ENCODE measurements around the gene FOSB. TPM values are rescaled to one million over a fixed set of nuclear protein-coding genes. Genes with fewer than 3 reads are reported as not detected.

FOSB gene
- total RNA-seq, 1 experiment from 2014 or later = 2.3 TPM

DNA sequence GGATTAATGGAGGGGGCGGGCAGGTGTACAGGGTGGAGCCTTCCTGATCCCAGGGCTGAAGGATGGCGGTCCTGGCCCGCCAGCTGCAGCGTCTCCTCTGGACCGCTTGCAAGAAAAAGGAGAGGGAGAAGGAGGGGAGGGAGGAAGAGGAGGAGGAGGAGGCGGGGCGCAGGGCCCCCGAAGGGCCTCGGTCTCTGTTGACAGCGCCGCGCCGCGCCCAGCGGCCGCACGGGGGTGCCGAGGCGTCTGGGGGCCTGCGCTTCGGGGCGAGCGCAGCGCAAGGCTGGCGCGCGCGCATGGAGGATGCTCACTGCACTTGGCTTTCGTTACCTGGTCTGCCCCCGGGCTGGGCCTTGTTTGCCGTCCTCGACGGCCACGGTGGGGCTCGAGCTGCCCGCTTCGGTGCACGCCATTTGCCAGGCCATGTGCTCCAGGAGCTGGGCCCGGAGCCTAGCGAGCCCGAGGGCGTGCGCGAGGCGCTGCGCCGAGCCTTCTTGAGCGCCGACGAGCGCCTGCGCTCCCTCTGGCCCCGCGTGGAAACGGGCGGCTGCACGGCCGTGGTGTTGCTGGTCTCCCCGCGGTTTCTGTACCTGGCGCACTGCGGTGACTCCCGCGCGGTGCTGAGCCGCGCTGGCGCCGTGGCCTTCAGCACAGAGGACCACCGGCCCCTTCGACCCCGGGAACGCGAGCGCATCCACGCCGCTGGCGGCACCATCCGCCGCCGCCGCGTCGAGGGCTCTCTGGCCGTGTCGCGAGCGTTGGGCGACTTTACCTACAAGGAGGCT, 30.8 kb downstream of the FOSB start, which contains the start of gene PPM1N (continued):
- TF ChIP-seq E2F5 (CRISPR knock-in tag; IDR thresholded peaks at IDR 0.05) (peak; percentile 84; the same call in 1 of the 2 replicates), CREB1 (CRISPR knock-in tag; IDR thresholded peaks at IDR 0.05) (peak; percentile 50; the same call in 1 of the 2 replicates), MLX (CRISPR knock-in tag; IDR thresholded peaks at IDR 0.05) (peak; percentile 89; the same call in 1 of the 2 replicates), ATF1 (CRISPR knock-in tag; IDR thresholded peaks at IDR 0.05) (peak; percentile 93), FOXK1 (CRISPR knock-in tag; IDR thresholded peaks at IDR 0.05) (peak; percentile 92), ESRRA (CRISPR knock-in tag; IDR thresholded peaks at IDR 0.05; ENCODE audit: borderline replicate concordance) (peak; percentile 93; the same call in 1 of the 2 replicates), ELF4 (CRISPR knock-in tag; IDR thresholded peaks at IDR 0.05; ENCODE audit: low read depth) (peak; percentile 65; the same call in 1 of the 2 replicates), TEAD1 (CRISPR knock-in tag; IDR thresholded peaks at IDR 0.05) (peak; percentile 65; the same call in 1 of the 2 replicates), ZNF416 (CRISPR knock-in tag; IDR thresholded peaks at IDR 0.05) (no peak), PRDM15 (CRISPR knock-in tag; IDR thresholded peaks at IDR 0.05) (peak; percentile 51; the same call in 1 of the 2 replicates), MYBL2 (CRISPR knock-in tag; IDR thresholded peaks at IDR 0.05) (peak; percentile 10; the same call in 1 of the 2 replicates), ZNF263 (CRISPR knock-in tag; IDR thresholded peaks at IDR 0.05; ENCODE audit: low read depth) (0 out of 2 replicates have a peak, but pooled peaks have one; percentile 2), ZNF396 (CRISPR knock-in tag; IDR thresholded peaks at IDR 0.05; ENCODE audit: borderline replicate concordance) (no peak), NR2C2 (CRISPR knock-in tag; IDR thresholded peaks at IDR 0.05) (peak; percentile 30; the same call in 1 of the 2 replicates), SP1 (CRISPR knock-in tag; conservative IDR thresholded peaks at IDR 0.05) (peak; percentile 53; the same call in 1 of the 2 replicates), FOXP1 (CRISPR knock-in tag; IDR thresholded peaks at IDR 0.05; ENCODE audit: borderline replicate concordance) (peak; percentile 95), PRRX2 (CRISPR knock-in tag; IDR thresholded peaks at IDR 0.05) (no peak), ERG (CRISPR knock-in tag; IDR thresholded peaks at IDR 0.05) (no peak), ETV6 (CRISPR knock-in tag; IDR thresholded peaks at IDR 0.05) (peak; percentile 83), CREM (CRISPR knock-in tag; IDR thresholded peaks at IDR 0.05) (peak; percentile 80)
- TF ChIP-seq, protein P1, sequence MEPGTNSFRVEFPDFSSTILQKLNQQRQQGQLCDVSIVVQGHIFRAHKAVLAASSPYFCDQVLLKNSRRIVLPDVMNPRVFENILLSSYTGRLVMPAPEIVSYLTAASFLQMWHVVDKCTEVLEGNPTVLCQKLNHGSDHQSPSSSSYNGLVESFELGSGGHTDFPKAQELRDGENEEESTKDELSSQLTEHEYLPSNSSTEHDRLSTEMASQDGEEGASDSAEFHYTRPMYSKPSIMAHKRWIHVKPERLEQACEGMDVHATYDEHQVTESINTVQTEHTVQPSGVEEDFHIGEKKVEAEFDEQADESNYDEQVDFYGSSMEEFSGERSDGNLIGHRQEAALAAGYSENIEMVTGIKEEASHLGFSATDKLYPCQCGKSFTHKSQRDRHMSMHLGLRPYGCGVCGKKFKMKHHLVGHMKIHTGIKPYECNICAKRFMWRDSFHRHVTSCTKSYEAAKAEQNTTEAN (CRISPR knock-in tag; IDR thresholded peaks at IDR 0.05) = no peak
- TF ChIP-seq, protein P2, sequence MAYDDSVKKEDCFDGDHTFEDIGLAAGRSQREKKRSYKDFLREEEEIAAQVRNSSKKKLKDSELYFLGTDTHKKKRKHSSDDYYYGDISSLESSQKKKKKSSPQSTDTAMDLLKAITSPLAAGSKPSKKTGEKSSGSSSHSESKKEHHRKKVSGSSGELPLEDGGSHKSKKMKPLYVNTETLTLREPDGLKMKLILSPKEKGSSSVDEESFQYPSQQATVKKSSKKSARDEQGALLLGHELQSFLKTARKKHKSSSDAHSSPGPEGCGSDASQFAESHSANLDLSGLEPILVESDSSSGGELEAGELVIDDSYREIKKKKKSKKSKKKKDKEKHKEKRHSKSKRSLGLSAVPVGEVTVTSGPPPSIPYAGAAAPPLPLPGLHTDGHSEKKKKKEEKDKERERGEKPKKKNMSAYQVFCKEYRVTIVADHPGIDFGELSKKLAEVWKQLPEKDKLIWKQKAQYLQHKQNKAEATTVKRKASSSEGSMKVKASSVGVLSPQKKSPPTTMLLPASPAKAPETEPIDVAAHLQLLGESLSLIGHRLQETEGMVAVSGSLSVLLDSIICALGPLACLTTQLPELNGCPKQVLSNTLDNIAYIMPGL (CRISPR knock-in tag; IDR thresholded peaks at IDR 0.05) = peak; percentile 90
- TF ChIP-seq, protein P3, sequence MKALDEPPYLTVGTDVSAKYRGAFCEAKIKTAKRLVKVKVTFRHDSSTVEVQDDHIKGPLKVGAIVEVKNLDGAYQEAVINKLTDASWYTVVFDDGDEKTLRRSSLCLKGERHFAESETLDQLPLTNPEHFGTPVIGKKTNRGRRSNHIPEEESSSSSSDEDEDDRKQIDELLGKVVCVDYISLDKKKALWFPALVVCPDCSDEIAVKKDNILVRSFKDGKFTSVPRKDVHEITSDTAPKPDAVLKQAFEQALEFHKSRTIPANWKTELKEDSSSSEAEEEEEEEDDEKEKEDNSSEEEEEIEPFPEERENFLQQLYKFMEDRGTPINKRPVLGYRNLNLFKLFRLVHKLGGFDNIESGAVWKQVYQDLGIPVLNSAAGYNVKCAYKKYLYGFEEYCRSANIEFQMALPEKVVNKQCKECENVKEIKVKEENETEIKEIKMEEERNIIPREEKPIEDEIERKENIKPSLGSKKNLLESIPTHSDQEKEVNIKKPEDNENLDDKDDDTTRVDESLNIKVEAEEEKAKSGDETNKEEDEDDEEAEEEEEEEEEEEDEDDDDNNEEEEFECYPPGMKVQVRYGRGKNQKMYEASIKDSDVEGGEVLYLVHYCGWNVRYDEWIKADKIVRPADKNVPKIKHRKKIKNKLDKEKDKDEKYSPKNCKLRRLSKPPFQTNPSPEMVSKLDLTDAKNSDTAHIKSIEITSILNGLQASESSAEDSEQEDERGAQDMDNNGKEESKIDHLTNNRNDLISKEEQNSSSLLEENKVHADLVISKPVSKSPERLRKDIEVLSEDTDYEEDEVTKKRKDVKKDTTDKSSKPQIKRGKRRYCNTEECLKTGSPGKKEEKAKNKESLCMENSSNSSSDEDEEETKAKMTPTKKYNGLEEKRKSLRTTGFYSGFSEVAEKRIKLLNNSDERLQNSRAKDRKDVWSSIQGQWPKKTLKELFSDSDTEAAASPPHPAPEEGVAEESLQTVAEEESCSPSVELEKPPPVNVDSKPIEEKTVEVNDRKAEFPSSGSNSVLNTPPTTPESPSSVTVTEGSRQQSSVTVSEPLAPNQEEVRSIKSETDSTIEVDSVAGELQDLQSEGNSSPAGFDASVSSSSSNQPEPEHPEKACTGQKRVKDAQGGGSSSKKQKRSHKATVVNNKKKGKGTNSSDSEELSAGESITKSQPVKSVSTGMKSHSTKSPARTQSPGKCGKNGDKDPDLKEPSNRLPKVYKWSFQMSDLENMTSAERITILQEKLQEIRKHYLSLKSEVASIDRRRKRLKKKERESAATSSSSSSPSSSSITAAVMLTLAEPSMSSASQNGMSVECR (CRISPR knock-in tag; IDR thresholded peaks at IDR 0.05; ENCODE audit: borderline replicate concordance) = peak; percentile 89
